ENCODE results near the gene SLC24A3. TPM values are rescaled to one million over a fixed set of nuclear protein-coding genes. Genes with fewer than 3 reads are reported as not detected.

The SLC24A3 gene
- total RNA-seq, 1 experiment from 2014 or later: 0.06 TPM

GRCh38 chr20:19236371-19237055 is 24.1 kb downstream of the SLC24A3 start:
- no peak for DNase-seq (ENCODE audit: low read depth)

- DNase-seq (ENCODE audit: low read depth): no peak
These were observed 29.0 kb downstream of the SLC24A3 start for GRCh38 chr20:19241440-19241839.

- DNase-seq (ENCODE audit: low read depth): no peak
These were observed 31.8 kb downstream of the SLC24A3 start for GRCh38 chr20:19244291-19244690.

- no peak for DNase-seq (ENCODE audit: low read depth)
These were observed 36.9 kb downstream of the SLC24A3 start for GRCh38 chr20:19249106-19249879.

- no peak for DNase-seq (ENCODE audit: low read depth)
These were observed 37.9 kb downstream of the SLC24A3 start for GRCh38 chr20:19250346-19250745.

GRCh38 chr20:19251506-19251905 is 39.1 kb downstream of the SLC24A3 start:
- no peak for DNase-seq (ENCODE audit: low read depth)

GRCh38 chr20:19251958-19252357 is 39.5 kb downstream of the SLC24A3 start:
- DNase-seq (ENCODE audit: low read depth): no peak

GRCh38 chr20:19252451-19253120 is 40.1 kb downstream of the SLC24A3 start:
- no peak for DNase-seq (ENCODE audit: low read depth)

GRCh38 chr20:19253316-19253715 is 40.9 kb downstream of the SLC24A3 start:
- DNase-seq (ENCODE audit: low read depth): no peak

- no peak for DNase-seq (ENCODE audit: low read depth)
These were observed 41.7 kb downstream of the SLC24A3 start for GRCh38 chr20:19253916-19254820.

- DNase-seq (ENCODE audit: low read depth): no peak
These were observed 42.5 kb downstream of the SLC24A3 start for GRCh38 chr20:19254956-19255355.

- no peak for DNase-seq (ENCODE audit: low read depth)
These were observed 43.6 kb downstream of the SLC24A3 start for GRCh38 chr20:19256085-19256484.

GRCh38 chr20:19256906-19257595 is 44.6 kb downstream of the SLC24A3 start:
- no peak for DNase-seq (ENCODE audit: low read depth)

GRCh38 chr20:19257865-19258264 is 45.4 kb downstream of the SLC24A3 start:
- no peak for DNase-seq (ENCODE audit: low read depth)

GRCh38 chr20:19259141-19259591 is 46.7 kb downstream of the SLC24A3 start:
- no peak for DNase-seq (ENCODE audit: low read depth)

GRCh38 chr20:19260412-19261090 is 48.1 kb downstream of the SLC24A3 start:
- no peak for DNase-seq (ENCODE audit: low read depth)

GRCh38 chr20:19264191-19264590 is 51.7 kb downstream of the SLC24A3 start:
- DNase-seq (ENCODE audit: low read depth): no peak

GRCh38 chr20:19265646-19266374 is 53.4 kb downstream of the SLC24A3 start:
- DNase-seq (ENCODE audit: low read depth): no peak

GRCh38 chr20:19268426-19268825 is 56.0 kb downstream of the SLC24A3 start:
- no peak for DNase-seq (ENCODE audit: low read depth)
